NCI-H2227 (cell line): ENCODE data around the gene CD207.
"Not testable (repeated sequence)": the region's sequence is repeated elsewhere in the genome, so short reads cannot be mapped to it uniquely, and the experiment has no call there.

ENCODE experiments used
- DNase-seq: peaks from one replicate; lab custom pipeline; 2025; ENCODE audit not compliant: unreplicated experiment; lab: John Stamatoyannopoulos, UW

CD207 gene

DNA sequence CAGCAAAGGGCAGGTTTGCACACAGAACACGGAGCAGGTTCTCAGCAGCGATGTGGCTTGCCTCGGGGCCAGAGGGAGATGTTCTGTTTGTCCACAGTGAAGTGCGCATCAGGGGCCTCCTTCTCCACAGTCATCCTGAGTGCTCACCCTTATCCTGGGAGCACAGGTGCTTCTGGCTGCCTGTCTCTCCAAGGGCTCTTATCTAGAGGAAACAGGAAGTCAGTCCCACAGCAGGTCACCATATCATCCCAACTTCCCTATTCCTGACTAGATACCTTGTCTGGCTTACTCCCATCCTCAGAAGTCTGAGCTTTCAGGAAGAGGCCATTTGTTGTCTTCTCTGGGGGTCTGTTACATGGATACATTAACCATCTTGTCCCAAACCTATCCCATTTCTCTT lies at the start of gene CD207:
CD207 (minus strand) TSS at position 174 of the 400 bp plus-strand sequence; CDS start at position 134, 40 bp downstream.
- DNase-seq = no peak

DNA sequence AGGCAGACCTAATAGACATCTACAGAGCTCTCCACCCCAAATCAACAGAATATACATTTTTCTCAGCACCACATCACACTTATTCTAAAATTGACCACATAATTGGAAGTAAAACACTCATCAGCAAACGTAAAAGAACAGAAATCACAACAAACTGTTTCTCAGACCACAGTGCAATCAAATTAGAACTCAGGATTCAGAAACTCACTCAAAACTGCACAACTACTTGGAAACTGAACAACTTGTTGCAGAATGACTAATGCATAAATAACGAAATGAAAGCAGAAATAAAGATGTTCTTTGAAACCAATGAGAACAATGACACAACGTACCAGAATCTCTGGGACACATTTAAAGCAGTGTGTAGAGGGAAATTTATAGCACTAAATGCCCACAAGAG lies 42.9 kb upstream of the CD207 start:
- DNase-seq = not testable (repeated sequence)

DNA sequence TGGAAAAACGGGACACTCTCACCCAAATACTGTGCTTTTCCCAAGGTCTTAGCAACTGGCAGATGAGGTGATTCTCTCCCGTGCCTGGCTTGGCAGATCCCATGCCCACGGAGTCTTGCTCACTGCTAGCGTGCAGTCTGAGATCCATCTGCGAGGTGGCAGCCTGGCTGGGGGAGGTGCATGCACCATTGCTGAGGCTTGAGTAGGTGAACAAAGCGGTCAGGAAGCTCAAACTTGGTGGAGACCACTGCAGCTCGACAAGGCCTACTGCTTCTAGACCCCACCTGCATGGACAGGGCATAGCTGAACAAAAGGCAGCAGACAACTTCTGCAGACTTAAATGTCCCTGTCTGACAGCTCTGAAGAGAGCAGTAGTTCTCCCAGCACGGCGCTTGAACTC lies 40.5 kb upstream of the CD207 start:
- not testable (repeated sequence) for DNase-seq

DNA sequence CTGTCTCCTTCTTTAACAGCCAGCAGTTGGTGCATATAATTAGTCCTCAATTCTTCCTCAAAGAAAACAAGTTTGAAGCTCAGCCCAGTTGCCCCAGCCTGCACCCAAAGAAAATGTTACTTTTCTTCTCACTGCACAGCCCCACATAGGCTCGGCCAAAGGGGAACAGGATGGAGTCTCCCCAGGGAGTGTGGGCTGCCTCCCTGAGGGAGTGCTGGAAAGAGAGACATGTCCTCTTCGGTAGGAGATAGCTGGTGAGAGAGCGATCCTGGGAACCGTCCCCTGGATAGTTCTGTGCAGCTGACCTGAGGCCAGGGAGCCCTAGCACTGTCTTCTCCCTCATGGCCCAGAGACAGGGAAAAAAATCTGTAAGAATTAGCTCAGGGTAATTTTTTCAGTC lies 37.9 kb upstream of the CD207 start:
- DNase-seq = no peak

DNA sequence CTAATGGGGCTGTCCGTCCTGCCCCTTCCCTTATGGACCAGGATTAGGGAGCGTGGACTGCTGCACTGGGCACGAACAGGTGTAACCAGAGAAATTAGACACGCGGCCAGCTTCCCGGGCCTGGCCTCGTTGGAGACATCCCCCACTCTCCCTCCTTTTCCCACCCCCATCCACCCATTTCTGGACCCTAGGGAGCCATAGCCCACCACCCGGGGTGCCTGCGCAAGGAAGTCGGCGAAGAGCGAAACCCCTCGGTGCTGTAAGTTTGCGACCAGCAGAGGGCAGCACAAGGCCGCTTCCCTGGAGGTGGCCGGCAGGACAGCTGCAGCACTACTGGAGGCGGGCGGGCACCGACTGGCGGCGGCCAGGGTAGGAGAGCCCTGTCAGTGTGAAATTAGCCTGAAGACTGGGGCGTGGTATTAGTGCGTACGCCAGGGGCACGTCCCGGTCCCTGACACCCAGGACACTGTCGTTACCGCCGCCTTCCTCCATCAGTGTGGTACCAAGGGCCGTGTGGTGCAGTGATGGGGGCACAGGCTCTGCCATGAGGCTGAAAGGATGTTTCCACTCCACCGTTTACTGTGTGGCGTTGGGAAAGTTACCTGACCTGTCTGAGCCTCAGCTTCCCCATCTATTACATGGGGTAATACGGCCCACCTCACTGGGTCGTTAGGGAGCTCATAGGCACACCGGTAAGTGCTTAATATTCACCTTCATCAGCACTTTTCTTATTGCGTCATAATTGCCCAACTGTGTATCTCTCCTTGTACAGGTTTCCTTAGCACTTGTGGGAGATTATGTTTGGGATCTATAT lies 36.0 kb upstream of the CD207 start:
- DNase-seq = peak; percentile 92

DNA sequence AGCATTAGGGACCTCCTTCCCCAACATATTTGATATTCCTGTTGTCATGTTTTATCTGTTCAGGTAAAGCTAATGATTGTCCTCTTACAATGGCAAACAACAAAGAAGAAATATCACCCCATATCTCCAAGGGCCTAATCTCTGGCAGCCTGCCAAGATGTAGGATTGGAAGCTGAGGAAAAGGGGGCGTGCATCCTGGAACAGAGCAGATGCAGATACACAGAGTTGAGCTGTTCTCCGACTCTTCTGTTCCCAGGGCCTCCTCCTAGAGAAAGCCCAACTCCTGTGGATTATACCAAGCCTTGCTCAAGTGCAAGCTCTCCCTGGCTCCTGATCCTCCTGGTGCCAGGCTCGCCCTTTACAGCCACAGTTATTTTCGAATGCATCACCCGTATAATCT lies 35.2 kb upstream of the CD207 start:
- peak; percentile 42 for DNase-seq

DNA sequence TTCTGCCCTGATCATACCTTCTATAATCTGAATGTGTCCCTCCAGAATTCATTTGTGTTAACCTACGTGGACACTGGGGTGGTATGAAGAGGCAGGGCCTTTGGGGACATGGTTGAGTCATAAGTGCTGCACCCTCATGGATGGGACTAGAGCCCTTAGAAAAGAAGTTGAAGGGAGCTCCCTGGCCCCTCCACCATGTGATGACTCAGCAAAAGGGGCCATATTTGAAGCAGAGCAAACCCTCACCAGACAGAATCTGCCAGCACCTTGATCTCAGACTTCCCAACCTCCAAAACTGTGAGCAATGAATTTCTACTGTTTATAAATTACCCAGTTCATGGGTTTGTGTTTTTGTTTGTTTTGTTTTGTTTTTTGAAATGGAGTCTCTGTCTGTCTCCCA lies 33.4 kb upstream of the CD207 start:
- DNase-seq = no peak

DNA sequence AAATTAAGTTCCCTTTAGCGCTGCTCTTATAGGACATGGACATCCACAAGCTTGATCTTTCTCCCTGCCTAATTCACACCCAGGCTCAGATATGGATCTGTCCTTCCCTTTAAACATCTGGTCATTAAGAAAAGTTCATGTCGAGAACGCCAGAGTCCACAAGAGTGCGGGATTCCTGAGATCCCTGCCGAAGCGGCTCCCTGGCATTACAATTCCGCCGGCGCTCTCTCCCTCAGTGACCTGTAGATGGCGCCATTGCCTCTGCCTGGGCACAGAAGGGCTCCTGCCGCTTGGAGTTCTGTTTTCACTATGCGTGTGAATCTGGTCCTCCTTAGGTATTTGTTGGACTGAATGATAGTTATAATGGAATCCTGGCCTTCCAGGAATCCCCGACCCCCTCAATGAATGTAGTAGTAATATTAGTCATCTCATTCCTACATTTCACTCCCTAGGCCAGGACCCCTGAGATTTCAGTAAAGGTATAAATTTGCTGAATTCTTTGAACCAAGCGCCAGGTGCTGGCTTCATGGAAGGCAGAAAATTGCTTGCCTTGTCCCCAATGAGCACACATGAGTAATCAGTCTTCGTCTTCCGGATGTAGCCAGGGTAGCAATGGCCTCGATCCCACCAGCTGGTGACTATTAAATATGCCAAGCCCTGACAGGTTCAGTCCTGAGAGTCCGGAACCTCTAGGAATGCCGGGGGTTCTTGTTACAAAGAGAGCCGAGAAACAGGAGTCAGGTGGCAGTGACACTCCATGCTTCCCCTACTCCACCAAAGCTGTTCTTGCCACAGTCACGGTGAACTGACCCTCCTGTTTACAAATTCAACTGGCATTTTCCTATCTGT lies 26.4 kb upstream of the CD207 start:
- peak; percentile 88 for DNase-seq

DNA sequence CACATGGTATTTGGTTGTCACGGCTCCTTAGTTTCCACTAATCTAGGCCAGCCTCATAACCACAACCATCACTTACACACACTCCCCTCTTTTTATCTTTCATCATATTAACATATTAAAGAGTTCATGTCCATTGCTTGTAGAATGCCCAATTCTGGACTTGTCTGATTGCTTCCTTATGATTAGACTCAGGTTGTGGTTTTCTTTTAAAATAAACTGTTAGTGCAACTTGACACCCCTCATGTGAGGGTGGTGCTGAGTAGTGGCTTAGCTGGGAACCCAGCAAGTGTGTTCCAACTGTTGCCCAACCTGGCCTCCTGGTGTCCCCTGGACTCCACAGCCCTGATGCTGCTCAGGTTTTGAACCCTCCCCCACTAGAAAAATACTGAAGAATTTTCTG lies 20.1 kb upstream of the CD207 start:
- DNase-seq = no peak

DNA sequence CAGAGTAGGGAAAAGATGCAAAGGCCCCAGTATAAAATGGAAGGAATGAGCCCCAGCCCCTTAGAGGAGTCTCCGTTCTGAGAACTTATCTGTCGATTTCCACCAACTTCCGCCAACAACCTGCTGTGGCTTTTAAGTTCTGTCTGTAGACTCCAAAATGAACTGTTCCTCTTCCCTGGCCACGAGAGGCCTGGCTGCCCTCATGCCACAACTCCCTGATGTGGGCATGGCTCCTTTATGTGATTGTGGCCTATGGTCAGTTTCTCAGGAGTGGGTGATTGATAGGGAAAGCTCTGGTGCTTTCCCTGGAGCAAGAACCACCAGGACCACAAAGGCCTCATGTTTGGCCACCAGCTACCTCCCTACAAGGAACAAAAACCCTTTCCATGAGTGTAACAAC lies 18.8 kb upstream of the CD207 start:
- DNase-seq = no peak

DNA sequence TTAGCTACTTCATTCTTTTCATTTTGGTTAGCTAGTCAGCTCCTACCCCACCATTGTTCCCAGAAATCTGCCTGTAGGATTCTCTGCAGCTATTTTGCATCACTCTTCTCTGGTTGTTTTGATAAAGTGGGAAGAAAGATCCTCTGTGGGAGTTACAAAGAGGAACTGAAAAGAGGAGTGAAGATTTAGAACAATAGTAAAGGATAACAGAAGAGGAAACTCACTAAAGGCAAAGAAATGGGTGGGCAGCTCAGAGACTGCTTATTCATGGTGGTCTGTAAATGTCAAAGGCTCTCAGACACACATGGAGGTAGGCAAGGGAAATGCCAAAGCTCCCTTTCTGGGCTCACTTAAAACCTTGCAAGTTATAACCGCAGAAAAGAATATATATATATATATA lies 17.2 kb upstream of the CD207 start:
- DNase-seq = no peak

DNA sequence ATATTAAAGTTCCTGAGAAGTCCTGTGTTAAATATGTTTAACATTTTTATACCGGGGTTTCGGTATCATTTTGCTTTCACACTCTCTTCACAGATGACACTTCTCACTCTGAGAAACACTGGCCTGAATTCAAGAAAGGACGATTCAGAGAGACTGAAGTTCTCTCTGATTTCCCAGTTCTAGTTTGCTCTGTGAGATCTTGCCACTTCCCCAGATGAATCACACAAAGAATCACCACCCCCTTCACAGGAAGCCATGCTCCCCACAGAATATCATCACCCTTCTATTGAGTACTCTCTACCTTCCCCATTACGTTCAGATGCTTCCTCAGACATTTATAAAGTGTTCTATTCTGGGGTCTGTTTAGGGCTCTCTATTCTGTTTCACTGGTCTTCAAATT lies 16.1 kb upstream of the CD207 start:
- DNase-seq = no peak

DNA sequence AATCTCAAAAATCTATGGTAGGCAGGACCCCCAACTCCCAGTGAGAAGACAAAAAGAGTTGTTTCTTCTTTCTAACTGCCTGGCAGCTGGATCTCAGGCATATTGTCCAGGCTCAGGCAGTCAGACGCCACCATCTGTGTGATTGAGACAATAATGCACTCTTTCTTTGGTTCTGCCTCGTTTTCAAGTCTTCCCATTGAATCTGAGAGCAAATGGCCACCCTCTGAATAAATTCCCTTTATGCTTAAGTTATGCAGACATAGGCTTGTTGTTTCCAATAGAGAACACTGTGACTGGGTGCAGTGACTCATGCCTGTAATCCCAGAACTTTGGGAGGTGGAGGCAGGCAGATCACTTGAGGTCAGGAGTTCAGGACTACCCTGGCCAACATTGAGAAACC lies 15.3 kb upstream of the CD207 start:
- DNase-seq = no peak

DNA sequence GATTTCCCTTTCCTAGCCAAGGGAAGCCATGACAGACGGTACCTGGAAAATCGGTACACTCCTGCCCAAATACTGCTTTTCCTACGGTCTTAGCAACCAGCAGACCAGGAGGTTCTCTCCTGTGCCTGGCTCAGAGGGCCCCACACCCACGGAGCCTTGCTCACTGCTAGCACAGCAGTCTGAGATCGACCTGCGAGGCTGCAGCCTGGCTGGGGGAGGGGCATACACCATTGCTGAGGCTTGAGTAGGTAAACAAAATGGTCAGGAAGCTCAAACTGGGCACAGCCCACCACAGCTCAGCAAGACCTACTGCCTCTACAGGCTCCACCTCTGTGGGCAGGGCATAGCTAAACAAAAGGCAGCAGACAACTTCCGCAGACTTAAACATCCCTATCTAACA lies 6.8 kb upstream of the CD207 start:
- DNase-seq = no peak

DNA sequence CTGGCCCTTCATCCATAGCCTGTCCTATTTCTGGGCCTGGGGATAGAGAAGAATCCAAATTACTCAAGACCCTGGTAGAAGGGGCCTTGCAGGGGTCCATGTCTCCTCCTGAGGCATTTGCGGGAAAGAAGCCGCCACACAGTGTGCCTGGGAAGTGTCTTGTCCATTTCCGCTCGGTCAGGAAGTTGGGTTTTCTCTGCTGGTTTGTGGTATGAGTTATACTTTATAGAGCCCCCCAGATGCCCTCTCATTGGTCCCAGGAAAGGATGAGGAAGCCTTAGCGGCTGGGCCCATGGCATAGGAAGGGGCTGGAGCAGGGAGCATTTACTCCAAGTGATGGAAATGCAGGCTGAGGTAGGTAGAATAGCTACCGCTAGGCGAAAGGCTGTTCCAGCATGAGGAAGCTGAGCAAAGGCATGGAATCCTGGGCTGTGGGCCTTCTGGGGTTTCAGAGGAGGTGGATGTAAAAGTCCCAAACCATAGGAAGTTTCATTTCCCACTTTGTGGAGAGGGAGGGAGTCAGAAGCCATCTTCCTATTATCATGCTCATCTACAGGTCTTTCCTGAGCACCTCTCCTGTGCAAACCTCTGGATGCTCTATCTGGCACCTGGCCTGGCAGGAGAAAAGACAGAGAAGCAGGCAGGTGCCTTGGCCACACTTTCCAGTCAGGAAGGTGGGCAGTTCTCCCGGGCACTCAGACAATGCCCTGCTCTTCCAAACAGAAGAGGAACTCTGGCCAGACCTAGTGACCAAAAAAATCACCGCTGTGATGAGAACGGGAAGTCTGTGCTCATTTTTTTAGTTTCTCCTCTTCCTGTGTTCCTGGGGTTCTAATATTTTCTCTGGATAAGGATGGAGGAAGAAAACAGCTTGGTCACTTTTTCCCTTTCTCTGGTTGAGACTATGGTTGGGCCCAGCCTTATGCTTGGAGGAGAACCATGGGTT lies 2.6 kb upstream of the CD207 start:
- DNase-seq = no peak

DNA sequence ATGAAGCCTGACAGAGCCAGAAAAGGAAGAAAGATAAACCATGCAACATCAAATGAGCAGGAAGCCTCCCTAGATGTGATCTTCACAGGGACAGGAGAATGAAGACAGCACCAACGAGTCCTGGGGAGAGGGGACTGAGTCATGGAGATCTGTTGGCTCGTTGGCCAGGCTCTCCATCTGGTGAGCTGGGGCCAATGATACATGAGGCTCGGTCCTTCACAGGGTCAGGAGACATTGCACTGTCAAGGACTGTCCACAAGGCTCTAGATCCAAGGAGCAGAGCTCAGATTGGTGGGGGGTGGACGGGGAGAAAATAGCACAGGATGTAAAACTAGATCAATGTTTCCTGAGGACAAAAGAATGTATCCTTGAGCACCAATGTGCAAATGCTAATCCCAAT lies 735 bp downstream of the CD207 start:
- no peak for DNase-seq

DNA sequence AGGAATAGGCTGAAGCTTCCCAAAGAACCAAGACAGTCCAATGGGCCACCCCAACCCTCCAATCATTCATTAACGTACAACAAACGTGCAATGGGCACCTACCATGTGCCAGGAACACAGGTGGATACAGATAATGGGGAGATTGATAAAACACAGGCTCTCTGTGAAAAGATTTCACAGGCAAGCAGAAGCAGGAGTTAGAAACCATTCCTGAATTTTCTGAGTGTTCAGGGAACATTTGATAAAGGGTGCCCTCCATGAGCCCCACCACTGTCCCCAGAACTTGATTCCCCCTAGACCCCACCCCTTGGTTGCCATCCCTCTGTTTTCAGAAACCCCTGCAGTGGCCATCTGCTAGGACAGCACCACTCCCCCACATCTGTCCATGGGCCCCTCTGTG lies 1.5 kb downstream of the CD207 start:
- no peak for DNase-seq

DNA sequence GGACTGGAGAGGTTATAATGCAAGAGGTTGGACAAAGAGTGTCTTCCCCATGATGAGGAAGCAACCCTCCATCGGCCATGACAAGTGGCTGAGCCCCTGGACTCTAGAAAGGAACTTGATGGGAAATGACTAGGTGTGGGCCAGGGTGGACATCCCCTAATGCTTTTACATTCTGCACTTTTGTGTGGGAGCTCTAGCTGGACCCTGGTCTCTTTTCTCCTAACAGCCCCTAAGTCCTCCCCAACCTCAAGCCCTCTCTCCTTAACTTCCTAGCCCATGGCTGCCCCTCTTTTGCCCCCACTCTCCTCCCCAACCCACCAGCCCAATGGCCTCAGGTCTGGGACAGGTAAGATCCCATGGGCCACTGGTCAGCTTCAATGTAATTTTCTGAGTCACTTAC lies 2.4 kb downstream of the CD207 start:
- DNase-seq = no peak

DNA sequence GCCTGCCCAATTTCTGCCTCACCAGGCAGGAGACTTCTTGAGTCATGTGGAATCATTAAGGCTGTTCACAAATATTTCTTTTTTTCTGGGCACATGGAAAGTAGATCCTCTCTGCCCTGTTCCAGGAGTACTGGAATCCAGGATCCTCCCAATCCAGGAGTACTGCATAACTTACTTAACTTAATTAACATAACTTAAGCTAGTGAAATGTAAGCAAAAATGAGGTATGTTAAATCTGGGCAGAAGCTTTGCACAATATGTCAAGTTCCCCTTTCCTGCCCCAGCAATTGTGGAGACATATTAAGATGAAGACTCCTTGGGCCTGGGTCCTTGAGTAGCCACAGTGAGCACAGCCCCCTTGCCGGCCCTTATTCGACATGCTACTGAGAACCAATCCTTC lies 3.2 kb downstream of the CD207 start:
- DNase-seq = no peak

DNA sequence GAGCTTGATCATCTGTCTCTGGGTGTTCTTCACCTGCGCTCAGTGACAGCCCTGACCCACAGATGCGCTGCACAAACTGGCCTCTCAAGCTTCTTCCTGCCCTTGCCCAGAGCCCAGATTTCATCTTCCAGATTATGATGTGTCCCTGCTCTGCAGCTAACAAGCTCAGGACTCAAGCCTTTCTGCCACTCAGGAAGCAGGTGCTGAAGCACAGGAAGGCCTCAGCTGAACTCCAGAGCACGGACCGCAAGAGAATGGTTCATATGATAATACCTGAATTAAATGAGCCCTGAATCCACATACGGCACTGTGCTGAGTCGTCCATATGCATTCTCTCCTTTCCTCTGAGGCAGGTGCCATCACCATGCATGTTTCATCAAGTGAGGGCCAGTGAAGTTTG lies 3.8 kb downstream of the CD207 start:
- DNase-seq = no peak

DNA sequence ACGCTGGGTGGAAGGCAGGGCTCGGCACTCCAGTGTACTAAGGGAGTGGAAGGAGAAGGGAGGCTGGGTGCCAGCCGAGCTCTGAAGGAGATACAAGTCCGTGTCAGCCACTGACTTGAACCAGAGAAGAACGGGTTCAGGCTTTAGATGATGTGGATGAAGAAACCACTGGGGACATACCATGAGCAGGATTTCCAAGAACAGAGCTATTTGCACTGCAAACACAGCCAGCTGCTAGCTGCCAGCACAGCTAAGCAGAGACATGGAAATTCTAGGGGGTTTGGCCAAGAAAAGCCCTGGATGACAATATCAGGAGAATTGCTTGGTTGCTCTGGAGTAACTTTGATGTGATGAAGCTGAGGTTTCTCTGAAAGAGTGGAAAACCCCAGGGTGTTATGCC lies 5.2 kb downstream of the CD207 start:
- DNase-seq = no peak
